Parathyroid adenoma (tissue), 2 donors: ENCODE measurements around the gene MTMR3.

Experiments
- H2AFZ ChIP-seq: fragments of 300-600 bp; sonication (generic); one replicate; pipeline ENCODE4 v1.7.0; 2017; ENCODE audit warnings: antibody characterized with exemption, mild to moderate bottlenecking
- H3K27ac ChIP-seq: fragments of 300-600 bp; sonication (generic); one replicate; pipeline ENCODE4 v1.7.0; 2017
- H3K27me3 ChIP-seq: fragments of 300-600 bp; sonication (generic); one replicate; pipeline ENCODE4 v1.7.0; 2017; ENCODE audit warnings: low read length; ENCODE audit not compliant: control insufficient read depth, insufficient read depth
- H3K36me3 ChIP-seq: fragments of 300-600 bp; sonication (generic); one replicate; pipeline ENCODE4 v1.7.0; 2017; ENCODE audit warnings: low read length; ENCODE audit not compliant: control insufficient read depth, insufficient read depth
- H3K4me1 ChIP-seq: fragments of 300-600 bp; sonication (generic); one replicate; pipeline ENCODE4 v1.7.0; 2017; ENCODE audit warnings: control low read depth
- H3K4me2 ChIP-seq: fragments of 300-600 bp; sonication (generic); one replicate; pipeline ENCODE4 v1.7.0; 2017; ENCODE audit warnings: low read length
- H3K4me3 ChIP-seq: fragments of 300-600 bp; sonication (generic); one replicate; pipeline ENCODE4 v1.7.0; 2017; ENCODE audit warnings: low read depth, low read length
- H3K79me2 ChIP-seq: fragments of 300-600 bp; sonication (generic); one replicate; pipeline ENCODE4 v1.7.0; 2017; ENCODE audit warnings: control low read depth
- H3K9ac ChIP-seq: fragments of 300-600 bp; sonication (generic); one replicate; pipeline ENCODE4 v1.7.0; 2017; ENCODE audit warnings: mild to moderate bottlenecking
- H3K9me3 ChIP-seq: fragments of 300-600 bp; sonication (generic); one replicate; pipeline ENCODE4 v1.7.0; 2017; ENCODE audit warnings: low read length; ENCODE audit not compliant: control insufficient read depth
- TF ChIP-seq, protein P1 (sequence below): fragments of 300-600 bp; sonication (generic); IDR thresholded peaks from one replicate; pipeline ENCODE4 v1.7.0; 2017; ENCODE audit warnings: antibody characterized with exemption, mild to moderate bottlenecking
- donor health status: primary hyperparathyroidism.

Gene MTMR3

GRCh38 chr22:29912605-29913398, 29.8 kb downstream of the MTMR3 start:
- H3K79me2 ChIP-seq, result peaks cover 30% of the 10 kb centered on the region
- no peak overlapping the region for H3K4me3 ChIP-seq
- H3K9ac ChIP-seq, result no peak overlapping the region
- H3K4me2 ChIP-seq, result no peak overlapping the region
- H3K9me3 ChIP-seq, result no peaks in the 10 kb centered on the region
- H3K27ac ChIP-seq, result no peak overlapping the region
- no peaks in the 10 kb centered on the region for H3K4me1 ChIP-seq
- TF ChIP-seq, protein P1, sequence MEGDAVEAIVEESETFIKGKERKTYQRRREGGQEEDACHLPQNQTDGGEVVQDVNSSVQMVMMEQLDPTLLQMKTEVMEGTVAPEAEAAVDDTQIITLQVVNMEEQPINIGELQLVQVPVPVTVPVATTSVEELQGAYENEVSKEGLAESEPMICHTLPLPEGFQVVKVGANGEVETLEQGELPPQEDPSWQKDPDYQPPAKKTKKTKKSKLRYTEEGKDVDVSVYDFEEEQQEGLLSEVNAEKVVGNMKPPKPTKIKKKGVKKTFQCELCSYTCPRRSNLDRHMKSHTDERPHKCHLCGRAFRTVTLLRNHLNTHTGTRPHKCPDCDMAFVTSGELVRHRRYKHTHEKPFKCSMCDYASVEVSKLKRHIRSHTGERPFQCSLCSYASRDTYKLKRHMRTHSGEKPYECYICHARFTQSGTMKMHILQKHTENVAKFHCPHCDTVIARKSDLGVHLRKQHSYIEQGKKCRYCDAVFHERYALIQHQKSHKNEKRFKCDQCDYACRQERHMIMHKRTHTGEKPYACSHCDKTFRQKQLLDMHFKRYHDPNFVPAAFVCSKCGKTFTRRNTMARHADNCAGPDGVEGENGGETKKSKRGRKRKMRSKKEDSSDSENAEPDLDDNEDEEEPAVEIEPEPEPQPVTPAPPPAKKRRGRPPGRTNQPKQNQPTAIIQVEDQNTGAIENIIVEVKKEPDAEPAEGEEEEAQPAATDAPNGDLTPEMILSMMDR, result no peak
- no peak overlapping the region for H2AFZ ChIP-seq
- H3K36me3 ChIP-seq, result no peaks in the 10 kb centered on the region
- no peaks in the 10 kb centered on the region for H3K27me3 ChIP-seq

GRCh38 chr22:29914165-29914564, 31.2 kb downstream of the MTMR3 start:
- no peak overlapping the region for H3K9ac ChIP-seq
- H3K4me1 ChIP-seq, result no peaks in the 10 kb centered on the region
- H3K4me2 ChIP-seq, result no peak overlapping the region
- TF ChIP-seq, protein P1, result no peak
- peaks cover 28% of the 10 kb centered on the region for H3K79me2 ChIP-seq
- no peaks in the 10 kb centered on the region for H3K36me3 ChIP-seq
- no peak overlapping the region for H2AFZ ChIP-seq
- H3K4me3 ChIP-seq, result no peak overlapping the region
- H3K9me3 ChIP-seq, result no peaks in the 10 kb centered on the region
- no peaks in the 10 kb centered on the region for H3K27me3 ChIP-seq
- no peak overlapping the region for H3K27ac ChIP-seq

GRCh38 chr22:29914991-29915533, 32.1 kb downstream of the MTMR3 start:
- H3K4me2 ChIP-seq, result no peak overlapping the region
- H3K4me1 ChIP-seq, result no peaks in the 10 kb centered on the region
- no peak overlapping the region for H3K9ac ChIP-seq
- no peaks in the 10 kb centered on the region for H3K9me3 ChIP-seq
- no peak overlapping the region for H3K27ac ChIP-seq
- peaks cover 21% of the 10 kb centered on the region for H3K79me2 ChIP-seq
- no peak overlapping the region for H2AFZ ChIP-seq
- H3K36me3 ChIP-seq, result no peaks in the 10 kb centered on the region
- no peaks in the 10 kb centered on the region for H3K27me3 ChIP-seq
- no peak overlapping the region for H3K4me3 ChIP-seq
- TF ChIP-seq, protein P1, result no peak

DNA sequence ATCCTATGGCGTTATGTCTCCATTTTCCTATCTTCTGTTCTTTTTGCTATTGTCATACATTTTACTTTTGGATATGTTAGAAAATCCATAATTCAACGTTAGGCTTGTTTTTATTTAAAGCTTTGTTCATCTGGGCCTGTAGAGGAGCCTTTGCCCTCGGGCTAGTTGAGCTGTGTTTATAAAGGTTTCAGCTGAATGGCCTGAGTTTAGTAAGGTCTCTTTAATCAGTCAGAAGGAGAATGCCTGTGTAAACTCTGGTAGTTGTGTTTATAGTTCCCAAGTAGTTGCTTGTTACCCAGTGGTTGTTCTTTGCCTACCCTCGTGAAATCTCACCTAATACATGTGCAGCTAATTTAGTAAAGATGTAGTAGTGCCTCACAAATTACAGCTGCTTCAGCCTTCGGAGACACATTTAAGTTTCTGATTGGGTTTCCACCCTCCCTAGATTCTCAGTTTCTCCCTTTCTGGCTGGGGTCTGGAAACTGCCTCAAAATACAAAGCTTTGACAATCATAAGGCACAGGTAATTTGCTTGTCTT, 33.1 kb downstream of the MTMR3 start:
- Histone ChIP-seq H2AFZ (no peak overlapping the region), H3K4me2 (no peak overlapping the region), H3K9ac (no peak overlapping the region), H3K27me3 (no peaks in the 10 kb centered on the region), H3K4me3 (no peak overlapping the region), H3K4me1 (no peaks in the 10 kb centered on the region), H3K27ac (no peak overlapping the region), H3K36me3 (no peaks in the 10 kb centered on the region), H3K9me3 (no peaks in the 10 kb centered on the region), H3K79me2 (peaks cover 15% of the 10 kb centered on the region)
- TF ChIP-seq, protein P1, result no peak
